GM19452 (cell line): ENCODE results near the gene STXBP5.

Source experiments
- ATAC-seq: cut with Tn5 transposase; IDR thresholded peaks from one replicate; pipeline ENCODE4 v1.9.1; 2021; ENCODE audit not compliant: unreplicated experiment

The STXBP5 gene

GRCh38 chr6:147429794-147430193 is 225.6 kb downstream of the STXBP5 start:
- no peak for ATAC-seq

- ATAC-seq: no peak
Measured at GRCh38 chr6:147430811-147431210, 226.6 kb downstream of the STXBP5 start.

DNA sequence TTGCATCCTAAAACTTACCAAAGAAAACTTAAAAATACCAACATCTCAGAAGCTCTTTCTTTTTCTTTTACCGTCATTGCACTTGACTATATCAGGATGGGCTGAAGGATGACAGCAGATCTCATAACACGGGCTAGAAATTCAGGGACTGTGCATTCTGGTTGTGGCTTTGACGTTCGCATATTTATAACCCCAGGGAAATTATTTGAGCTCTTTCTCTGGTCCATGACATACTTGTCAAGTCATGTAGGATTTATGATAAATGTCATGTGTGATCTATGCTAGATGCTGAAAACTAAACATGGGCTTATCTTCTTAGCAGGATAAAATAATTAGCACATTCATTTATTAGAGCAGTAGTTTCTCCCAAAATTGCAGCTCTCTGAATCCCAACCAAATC is 229.9 kb downstream of the STXBP5 start:
- no peak for ATAC-seq

GRCh38 chr6:147434516-147434915 is 230.3 kb downstream of the STXBP5 start:
- no peak for ATAC-seq

DNA sequence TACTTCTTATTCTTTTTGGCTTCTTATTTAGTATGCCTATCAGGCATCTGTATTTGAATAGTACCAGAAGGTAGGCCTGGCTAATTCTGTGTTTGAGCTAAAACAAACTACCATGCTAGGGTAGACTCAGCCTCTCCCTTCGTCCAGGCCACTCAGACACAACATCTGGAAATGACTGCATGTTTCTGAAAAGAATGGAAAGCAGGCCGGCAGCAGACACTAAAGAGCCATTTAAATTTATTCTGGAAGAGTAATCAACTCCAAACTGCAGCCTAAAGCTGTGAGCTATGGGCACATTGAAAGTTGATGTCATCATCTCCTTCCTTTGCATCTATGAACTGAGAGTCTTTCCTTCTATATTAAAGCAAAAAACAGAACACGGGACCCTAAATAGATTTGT is 233.4 kb downstream of the STXBP5 start:
- ATAC-seq: no peak

DNA sequence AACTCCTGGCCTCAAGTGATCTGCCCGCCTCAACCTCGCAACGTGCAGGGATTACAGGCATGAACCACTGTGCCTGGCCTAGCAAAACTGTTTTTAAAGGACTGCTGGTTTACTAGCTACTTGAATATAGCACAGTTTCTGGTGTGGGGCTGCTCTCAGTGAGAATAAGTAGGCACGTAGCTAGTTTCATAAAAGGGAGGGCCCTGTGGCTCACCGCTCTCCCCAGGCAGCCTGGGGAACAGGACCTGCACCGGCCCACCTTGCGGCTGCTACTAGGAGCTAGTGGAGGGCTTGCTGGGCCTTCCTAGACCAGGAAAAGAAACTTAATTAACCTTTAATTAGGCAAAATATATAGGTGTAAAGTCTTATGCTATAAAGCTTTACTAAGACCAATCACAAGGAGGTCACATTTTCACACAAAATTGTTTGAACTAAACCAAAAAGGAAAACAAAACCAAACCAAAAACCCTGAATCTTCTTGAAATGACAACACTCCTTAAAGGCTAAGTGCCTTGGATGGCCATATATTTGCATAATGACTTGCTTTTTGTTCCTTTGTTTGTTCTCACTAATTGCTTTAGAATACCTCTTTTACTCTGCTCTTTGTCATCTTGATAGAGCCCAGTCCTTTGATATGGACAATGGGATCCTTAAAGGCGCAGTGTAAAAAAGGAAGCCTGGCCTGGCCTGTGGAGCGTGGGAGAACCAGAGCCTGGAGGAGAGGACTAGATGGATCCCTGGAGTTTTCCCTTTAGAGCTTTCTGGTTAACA is 234.7 kb downstream of the STXBP5 start:
- peak; percentile 56 for ATAC-seq
